ENCODE measurements around the gene FLNC. TPM values are rescaled to one million over a fixed set of nuclear protein-coding genes. Genes with fewer than 3 reads are reported as not detected.

Gene FLNC
- total RNA-seq, 1 experiment from 2014 or later = 6.7 TPM

- DNase-seq (ENCODE audit: low read depth) = no peak
Measured at GRCh38 chr7:128843938-128844621, 13.9 kb downstream of the FLNC start.

- DNase-seq (ENCODE audit: low read depth) = no peak
Measured at GRCh38 chr7:128844777-128845311, 14.6 kb downstream of the FLNC start.

GRCh38 chr7:128845475-128845874, 15.3 kb downstream of the FLNC start:
- no peak for DNase-seq (ENCODE audit: low read depth)

- DNase-seq (ENCODE audit: low read depth) = no peak
Measured at GRCh38 chr7:128845987-128846386, 15.8 kb downstream of the FLNC start.

- DNase-seq (ENCODE audit: low read depth) = no peak
Measured at GRCh38 chr7:128846781-128847444, 16.7 kb downstream of the FLNC start.

DNA sequence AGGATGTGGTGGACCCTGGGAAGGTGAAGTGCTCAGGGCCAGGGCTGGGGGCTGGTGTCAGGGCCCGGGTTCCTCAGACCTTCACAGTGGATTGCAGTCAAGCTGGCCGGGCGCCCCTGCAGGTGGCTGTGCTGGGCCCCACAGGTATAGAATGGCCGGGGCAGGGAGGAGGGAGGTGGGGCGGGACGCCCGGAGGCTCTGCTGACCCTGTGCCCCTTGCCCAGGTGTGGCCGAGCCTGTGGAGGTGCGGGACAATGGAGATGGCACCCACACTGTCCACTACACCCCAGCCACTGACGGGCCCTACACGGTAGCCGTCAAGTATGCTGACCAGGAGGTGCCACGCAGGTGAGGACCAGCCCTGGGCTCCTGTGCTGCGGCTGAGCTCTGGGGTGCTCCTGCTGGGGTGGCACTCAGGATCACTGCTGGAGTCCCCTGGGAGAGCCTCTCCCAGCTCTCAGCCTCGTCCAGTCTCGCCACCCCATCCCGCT, 17.6 kb downstream of the FLNC start:
- no peak for DNase-seq (ENCODE audit: low read depth)

DNA sequence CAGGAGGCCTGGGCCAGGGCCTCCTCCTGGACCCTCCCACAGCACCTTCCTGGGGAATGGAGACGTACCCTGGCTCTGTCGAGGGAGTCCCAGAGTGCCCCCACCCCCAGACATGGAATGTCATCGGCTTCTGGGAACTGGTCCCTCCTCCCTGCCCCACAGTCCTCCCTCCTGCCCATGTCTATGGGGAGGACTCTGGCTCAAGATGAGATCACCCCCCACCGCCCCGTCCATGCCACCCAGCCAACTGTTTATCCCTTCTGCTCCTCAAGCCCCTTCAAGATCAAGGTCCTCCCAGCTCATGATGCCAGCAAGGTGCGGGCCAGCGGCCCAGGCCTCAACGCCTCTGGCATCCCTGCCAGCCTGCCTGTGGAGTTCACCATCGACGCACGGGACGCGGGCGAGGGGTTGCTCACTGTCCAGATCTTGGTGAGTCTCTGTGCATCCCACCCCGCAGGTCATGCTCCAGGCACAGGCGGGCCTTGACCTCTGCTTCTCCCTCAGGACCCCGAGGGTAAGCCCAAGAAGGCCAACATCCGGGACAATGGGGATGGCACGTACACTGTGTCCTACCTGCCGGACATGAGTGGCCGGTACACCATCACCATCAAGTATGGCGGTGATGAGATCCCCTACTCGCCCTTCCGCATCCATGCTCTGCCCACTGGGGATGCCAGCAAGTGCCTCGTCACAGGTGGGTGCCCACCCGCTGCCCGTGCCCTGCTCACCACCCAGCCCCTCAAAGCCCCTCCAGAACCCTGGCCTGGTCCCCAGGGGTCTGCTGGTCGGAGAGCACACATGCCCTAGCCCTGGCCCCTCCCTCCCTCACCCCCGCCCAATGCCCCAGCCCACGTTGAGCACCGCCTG, 18.3 kb downstream of the FLNC start:
- DNase-seq (ENCODE audit: low read depth) = no peak

DNA sequence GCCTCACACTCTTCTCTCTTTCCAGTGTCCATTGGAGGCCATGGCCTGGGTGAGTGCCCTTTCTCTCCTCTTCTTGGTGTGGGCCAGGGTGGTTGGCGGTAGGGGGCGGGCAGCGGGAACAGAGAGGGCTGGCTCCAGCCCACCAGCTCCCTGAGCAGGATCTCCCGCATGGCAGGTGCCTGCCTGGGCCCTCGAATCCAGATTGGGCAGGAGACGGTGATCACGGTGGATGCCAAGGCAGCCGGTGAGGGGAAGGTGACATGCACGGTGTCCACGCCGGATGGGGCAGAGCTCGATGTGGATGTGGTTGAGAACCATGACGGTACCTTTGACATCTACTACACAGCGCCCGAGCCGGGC, 18.9 kb downstream of the FLNC start:
- DNase-seq (ENCODE audit: low read depth) = no peak

DNA sequence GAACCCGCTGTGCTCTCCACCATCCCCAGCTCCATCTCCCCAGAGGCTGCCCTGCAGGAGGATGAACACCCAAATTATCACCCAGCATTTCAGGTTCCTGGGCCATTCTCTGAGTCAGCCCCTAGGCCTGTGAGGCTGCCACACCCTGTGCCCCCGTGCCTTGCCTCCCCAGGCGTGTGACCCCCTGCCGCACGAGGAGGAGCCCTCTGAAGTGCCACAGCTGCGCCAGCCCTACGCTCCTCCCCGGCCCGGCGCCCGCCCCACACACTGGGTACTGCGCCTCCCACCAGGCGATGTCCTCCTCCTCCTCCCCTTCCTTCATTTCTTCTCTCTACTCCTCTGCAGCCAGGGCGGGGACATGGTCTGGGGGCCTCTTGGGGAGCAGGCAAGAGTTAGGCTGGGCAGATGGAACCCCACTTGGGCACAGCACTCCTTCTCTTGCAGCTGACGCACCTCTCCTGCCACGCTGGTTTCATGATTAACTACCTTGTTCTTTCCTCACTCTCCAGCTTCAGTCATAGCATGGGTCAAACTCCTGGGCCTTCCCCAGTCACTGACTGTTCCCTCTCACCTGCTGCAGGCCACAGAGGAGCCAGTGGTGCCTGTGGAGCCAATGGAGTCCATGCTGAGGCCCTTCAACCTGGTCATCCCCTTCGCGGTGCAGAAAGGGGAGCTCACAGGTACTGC, 19.7 kb downstream of the FLNC start:
- DNase-seq (ENCODE audit: low read depth) = no peak

DNA sequence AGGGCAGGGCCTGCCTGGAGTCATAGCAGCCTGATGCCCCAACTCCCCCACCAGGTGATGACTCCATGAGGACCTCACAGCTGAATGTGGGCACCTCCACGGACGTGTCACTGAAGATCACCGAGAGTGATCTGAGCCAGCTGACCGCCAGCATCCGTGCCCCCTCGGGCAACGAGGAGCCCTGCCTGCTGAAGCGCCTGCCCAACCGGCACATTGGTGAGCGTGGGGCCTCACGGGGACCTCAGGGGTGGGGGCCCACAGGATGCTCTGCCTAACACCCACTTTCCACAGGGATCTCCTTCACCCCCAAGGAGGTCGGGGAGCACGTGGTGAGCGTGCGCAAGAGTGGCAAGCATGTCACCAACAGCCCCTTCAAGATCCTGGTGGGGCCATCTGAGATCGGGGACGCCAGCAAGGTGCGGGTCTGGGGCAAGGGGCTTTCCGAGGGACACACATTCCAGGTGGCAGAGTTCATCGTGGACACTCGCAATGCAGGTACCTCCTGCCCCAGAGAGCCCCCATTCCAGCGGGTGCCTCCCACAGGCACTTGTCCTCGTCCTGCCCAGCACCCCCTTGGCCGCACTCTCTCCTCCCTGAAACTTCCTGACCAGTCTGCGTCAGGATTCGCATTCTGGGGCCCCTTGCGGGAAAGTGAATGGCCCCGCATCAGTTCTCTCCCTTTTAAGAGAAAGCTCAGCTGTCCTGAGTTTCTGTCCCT, 22.5 kb downstream of the FLNC start:
- DNase-seq (ENCODE audit: low read depth) = no peak

- DNase-seq (ENCODE audit: low read depth) = no peak
Measured at GRCh38 chr7:128853799-128854198, 23.6 kb downstream of the FLNC start.

- no peak for DNase-seq (ENCODE audit: low read depth)
Measured at GRCh38 chr7:128854396-128854795, 24.2 kb downstream of the FLNC start.

DNA sequence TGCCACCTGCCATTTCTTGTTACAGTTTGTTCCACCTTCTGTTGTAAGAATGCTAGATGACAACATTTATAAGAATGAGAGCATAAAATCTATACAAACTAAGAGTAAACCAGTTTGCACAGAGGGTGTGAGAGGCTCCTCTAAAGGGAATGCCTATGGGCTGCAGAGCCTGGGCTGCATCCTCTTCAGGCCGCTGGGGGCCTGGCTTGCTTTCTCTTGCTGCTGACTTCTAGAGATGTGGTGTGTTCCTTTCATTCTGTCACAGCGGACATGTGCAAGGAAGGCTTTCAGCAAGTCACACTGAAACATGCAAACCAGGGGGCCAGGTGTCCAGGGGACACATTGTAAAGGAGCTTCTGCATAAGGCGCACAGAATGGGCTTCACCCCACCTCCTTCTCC, 25.4 kb downstream of the FLNC start:
- no peak for DNase-seq (ENCODE audit: low read depth)

GRCh38 chr7:128856001-128856718, 26.0 kb downstream of the FLNC start:
- no peak for DNase-seq (ENCODE audit: low read depth)

GRCh38 chr7:128858380-128859231, 28.4 kb downstream of the FLNC start:
- DNase-seq (ENCODE audit: low read depth) = no peak

- no peak for DNase-seq (ENCODE audit: low read depth)
Measured at GRCh38 chr7:128859232-128860157, 29.3 kb downstream of the FLNC start.

DNA sequence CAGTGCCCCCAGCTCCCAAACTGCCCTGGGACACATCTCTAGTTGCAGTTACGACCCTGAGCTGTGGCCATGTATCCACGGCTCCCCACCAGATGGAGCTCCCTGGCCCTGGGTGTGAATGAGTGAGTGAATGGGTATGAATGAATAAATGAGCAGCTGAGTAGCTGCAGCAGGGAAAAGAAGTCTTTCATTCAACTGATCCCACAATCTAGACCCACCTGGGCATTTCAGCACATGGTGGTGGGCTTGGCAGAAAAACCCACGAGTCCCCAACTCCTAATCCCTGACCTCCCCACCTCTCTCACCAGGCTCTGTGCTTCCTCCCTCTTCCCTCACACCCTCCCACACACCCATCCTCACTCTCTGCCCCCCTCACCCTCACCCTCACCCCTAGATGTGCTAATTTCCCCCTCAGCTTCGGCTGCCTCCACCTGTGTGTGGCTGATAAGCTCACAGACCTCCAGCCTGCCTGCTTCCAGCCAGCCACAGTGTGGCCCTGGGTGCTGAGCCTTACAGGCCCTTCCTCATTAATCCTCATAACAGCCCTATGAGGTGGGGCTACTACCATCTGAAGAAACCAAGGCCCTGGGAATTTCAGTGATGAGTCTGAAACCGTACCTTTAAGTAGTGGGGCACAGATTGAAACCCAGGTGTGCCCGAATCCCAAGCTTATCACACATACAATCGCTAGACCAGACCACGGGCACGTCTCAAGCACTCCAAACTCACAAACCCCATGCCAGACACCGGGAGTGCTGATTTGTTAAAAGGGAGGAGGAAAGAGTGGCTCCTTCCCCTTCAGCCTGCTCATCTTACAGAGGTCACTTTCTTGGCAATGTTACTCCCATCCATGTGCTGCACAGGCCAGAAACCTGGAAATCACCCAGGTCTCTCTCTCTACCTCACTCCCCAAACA, 30.2 kb downstream of the FLNC start:
- no peak for DNase-seq (ENCODE audit: low read depth)

Data from RPMI7951 (cell line).